ENCODE data around the gene PZP.

PZP gene

GRCh38 chr12:9099552-9100190 is 108.5 kb downstream of the PZP start:
- no peak for DNase-seq

Data from AML-193 (cell line).